K562 (cell line): ENCODE results near the gene PPARG.
"Not testable (repeated sequence)": the region's sequence is repeated elsewhere in the genome, so short reads cannot be mapped to it uniquely, and the experiment has no call there.

Source experiments
- CREBBP ChIP-seq: IDR thresholded peaks from one replicate; pipeline ENCODE4 v1.6.1; 2012; ENCODE audit warnings: low read depth, mild to moderate bottlenecking, control low read depth, inconsistent platforms, low read length
- TGIF2 ChIP-seq: sonication (generic); formaldehyde crosslinking; IDR thresholded peaks from 2 replicates; pipeline ENCODE4 v1.8.1; 2022; ENCODE audit warnings: mild to moderate bottlenecking, missing genetic modification reagents, moderate library complexity
- USF1 ChIP-seq: sonication (generic); formaldehyde crosslinking; IDR thresholded peaks from 2 replicates; pipeline ENCODE4 v1.9.0; 2022; ENCODE audit warnings: mild to moderate bottlenecking, missing genetic modification reagents

GRCh38 chr3:12262173-12262572 is 26.7 kb upstream of the PPARG start:
- TF ChIP-seq TGIF2 (CRISPR knock-in tag); USF1; CREBBP: not testable (repeated sequence)
